DMS53 treated with DMSO at 0.1 percent for 48 hours (cell line): ENCODE data around the gene OTOF.

Source experiments
- DNase-seq: peaks from one replicate; lab custom pipeline; 2025; ENCODE audit not compliant: unreplicated experiment; lab: John Stamatoyannopoulos, UW

OTOF gene

DNA sequence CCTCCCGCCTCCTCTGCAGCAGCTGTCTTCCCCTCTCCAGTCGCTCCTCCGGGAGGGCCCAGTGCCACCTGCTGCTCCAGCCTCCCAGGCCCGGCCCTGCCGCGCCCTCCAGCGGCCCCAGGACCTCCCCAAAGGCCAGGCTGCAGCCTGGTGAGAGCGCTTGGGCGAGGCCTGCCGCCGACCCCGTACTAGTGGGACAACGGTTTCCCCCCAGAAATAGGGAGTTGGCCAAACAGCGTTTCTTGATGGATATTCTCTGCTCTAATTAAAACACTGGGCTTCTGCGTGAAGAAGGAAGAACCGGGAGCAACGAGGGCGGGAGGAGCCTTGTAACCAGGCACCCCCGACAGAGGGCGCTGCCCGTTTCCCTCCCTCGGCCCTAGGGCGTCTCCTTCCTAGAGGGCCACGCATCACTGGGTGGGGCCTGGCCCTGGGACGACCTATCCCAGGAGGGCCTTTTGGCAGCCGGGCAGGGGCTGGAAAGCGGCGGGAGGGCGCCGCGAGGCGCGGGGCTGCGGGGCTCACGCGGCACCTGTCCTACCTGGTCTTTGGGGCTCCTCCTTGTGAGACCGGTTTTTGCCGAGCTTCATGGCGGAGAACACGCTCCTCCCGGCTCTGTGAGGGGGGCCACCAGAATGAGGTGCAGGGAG is 25.4 kb upstream of the OTOF start:
- DNase-seq = peak; percentile 66

DNA sequence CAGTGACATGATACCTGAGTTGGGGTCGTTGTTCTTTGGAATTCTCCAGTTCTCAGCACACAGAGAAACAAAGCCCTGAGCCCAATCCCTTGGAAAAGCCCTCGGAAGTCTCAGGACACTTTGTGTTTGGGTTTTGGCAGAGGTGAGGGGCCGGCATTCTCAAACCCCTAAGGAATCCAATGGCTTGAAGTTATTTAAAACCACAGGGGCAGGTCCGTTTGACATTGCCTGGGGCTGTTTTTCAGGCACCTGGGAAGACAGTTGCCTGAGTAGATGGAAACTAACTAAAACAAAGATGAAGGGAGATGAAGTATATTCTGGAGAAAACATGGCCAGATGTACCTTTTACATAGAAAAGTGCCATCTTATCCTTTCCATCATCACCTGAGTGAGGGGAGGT is 22.5 kb upstream of the OTOF start:
- DNase-seq = no peak

DNA sequence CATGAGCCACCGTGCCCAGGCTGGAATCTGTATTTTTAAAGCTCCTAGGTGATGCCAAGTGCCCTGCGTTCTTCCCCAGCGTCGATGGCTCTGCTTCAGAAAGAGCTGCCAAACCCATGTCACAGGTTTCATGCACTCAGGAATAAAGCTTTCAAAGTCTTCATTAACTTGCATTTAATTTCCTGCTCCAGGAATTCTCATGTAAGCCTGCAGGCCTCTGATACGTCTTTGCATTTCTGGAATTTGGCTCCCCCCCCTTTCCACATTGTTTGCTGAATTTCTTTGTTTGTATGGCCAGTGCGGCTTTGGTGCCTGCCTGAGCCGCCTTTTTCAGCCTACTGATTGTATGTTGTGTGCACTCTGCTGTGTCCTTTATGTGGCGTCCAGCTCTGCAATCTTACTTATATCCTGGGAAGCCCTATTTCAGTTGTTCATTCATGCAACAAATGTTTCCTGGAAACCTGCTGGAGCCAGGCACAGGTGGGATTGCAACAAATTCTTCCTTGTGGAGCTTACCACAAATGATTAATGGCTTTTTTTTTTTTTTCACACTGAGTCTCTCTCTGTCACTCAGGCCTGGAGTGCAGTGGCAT is 17.9 kb upstream of the OTOF start:
- no peak for DNase-seq

DNA sequence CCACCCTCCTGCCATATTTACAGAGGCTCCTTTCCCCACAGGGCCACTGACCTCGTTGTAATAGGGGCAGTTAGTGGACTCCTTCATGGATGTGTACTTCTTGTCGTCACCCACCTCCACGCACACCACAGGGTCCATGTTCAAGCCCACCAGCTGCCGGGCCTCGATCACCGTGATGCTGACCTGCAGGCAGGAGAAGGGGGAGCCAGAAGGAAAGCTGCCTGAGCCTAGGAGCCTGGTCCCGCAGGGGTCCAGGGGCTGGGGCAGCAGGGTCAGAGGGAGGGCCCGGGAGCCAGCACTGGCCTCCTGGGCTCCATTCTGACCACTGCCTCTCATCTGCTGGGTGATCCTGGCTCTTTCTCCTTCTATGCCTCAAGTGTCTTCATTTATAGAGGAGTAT is 17.0 kb upstream of the OTOF start:
- DNase-seq = no peak

DNA sequence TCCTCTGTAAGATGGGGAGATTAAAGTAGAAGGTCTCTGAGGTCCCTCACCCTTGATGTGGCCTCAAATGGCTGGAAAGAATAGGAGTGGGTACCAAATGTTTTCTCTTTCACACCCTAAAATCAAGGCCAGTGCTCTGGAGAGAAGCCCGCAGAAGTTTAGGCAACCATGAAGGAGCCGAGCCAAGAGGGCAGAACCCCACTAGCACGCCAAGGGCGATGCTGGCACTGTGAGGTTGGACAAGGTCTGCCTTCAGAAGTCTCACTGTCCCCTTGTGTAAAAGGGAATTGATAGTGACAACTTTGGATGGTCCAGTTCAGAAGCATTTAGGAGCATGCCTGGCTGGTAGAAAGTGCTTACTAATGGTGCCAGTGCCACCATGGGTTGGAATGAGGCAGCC is 16.3 kb upstream of the OTOF start:
- DNase-seq = no peak

DNA sequence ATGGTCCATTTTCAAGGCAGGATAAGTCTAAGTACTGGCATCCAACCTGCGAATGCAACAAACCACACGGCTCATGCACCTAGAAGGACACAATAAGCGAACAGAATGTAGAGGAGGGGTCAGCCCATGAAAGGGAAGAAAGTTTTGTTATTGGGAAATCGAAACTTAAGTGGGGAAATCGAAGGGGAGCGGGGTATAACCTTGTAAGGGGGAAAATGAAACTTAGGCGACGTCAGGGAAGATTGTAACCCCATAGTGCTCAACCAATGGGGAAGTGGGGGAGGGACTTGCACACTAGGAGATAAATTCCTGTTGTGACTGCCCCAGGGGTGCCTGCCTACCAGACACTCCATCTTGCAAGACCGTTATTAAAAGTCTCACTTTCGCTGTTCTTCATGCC is 15.6 kb upstream of the OTOF start:
- no peak for DNase-seq

DNA sequence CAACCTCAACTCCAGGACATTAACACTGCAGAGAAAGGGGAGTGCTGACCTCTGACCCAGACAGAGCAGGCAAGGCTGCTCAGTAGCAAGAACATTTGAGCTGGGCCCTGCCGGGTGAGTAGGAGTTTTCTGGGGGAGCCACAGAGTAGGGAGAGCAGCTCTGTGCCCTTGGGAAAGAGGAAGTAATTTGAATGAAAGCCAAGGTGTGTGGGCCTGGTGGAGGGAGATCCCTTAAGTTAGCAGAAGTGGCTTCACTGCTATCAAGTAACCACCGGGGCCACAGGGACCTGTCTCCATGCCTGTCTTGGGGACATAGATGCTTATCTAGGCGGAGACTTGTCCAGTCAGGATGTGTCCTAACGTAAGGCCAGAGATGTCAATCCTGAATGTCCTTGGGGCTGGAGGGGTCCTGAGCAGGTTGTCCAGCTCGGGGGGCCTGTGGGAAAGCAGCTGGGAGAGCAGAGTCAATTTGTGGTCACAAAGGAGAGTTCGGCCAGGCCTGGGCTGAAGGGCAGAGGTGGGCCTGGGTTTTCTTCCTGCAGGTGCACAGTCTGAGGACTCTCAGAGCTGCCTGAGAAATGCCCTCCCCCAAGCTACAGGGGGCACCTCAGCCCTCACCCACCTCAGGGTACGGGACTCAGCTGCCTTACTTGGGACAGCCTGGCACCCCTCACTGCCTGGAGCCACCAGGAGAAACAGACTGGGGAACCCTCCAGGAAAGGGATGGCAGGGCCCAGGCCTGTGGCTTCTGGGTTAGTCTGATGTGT is 15.0 kb upstream of the OTOF start:
- no peak for DNase-seq

DNA sequence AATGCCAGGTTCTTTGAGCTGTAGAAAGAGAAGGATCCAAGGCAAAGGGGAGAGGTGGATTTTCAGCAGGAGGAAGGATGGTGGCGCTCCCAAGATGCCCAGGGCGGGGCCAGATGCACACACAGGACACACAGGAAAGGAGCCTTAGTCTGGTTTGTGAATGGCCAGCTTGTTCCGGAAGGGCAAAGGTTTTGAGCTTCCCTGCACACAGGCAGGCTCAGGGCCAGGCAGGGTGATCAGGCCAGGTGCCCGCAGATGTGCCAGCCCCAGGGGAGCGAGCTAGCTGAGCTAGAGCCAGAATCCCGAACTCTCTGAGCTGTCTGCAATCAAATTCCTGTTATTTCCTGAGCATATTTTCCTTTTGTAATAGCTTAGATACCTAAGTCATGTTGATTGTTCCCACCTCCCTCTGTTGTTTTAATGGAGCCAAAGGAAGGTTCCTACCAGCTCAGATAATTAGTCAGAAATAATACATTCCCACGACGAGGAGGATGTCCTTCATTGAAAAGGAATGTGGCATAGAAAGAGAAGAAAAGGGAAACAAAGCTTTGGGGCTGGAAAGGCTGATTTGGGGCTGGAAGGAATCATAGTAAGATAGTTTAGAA is 13.7 kb upstream of the OTOF start:
- no peak for DNase-seq

DNA sequence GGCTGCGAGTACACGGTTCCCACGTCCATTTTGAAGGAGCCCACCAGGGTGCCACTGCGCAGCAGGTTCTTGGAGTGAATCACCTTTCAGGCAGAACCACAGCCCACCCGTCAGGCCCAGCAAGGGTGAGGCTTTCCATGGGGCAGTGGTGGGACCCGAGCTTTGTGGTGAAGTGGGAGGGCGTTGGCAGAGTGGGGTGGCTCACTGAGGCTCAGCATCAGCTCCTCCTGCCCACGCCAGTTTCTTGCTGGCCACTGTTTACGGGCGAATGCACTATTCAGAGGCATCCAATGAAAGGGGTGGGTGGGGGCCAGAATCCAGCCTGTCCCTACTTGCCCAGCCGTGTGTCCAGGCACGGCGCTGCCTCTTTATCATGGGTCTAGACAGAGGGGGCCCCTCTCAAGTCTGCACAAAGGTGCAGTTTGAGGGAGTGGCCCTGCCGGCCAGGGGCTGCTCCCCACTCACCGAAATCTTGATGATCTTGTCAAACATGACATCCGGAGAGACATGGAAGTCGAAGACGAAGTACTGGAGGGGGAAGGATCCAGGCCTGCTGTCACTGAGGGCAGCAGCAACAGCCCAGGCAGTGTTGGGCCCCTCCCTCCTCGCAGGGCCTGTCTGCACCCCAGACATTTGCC is 11.4 kb upstream of the OTOF start:
- DNase-seq = no peak

DNA sequence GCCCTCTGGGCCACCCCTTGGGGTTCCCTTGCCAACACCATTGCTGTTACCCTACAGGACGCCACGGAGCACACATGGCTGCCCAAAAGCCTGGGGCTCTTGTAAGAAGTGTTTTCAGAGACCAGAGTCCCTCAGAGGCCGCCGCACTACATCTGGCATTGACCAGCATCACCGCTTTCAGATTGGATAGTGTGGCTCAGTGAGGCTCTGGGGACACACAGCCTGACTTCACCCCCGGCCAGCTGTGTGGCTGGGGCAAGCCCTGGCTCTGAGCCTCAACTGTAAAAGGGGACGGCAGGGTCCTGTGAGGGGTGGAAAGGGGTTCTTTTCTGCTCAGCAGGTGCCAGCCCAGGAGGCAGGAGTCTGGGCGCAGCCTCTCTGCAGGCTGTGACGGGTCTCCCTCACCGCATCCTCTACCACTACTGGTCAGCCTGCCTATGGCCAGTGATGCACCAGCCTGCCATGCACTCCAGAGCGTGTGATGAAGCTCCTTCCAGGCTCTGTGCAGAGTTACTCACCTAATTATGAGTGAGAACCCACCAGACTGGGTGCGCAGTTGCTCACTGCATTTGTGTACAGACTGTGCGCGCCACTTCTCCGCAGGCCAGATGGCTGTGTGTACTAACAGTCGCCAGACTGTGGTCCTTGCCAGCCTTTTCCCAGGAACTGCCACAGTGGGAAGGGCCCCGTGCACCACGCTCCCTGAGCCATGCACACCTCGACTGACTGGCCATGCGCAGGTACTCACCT is 10.7 kb upstream of the OTOF start:
- DNase-seq = no peak

DNA sequence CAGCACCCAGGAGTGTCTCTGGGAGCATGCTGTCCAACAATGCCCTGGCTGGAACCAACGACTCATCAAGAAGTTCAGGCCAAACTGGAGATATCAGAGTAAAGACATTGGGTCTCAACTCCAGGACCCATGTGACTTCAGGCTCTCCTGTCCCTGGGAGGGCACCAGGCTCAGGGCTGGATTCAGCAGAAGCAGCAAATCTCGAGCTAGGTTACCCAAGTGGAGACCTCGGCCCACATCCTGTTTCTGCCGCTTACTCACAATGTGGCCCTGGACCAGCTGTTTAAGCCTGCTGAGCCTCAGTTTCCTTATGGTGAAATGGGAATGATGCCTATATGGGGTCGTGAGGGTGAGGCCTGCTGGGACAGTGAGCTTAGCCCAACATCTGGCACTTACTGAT is 9.3 kb upstream of the OTOF start:
- DNase-seq = no peak

DNA sequence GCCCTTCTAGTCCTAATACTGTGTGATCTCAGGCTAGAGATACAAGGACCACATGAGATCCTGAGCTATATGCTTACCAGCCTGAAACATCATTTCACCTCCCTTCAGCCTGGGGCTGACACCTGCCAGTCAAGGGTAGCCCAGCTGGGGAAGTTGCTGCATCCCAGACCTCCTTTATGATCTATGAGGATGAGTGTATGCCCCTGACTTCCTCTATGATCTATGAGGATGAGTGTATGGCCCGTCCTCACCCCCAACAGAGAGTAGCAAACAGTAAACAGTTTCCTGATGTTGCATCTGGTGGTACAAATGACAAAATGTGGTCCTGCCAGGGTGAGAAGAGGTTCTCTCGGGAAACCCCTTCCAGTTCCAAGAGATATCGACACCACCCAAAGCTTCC is 8.9 kb upstream of the OTOF start:
- DNase-seq = no peak

DNA sequence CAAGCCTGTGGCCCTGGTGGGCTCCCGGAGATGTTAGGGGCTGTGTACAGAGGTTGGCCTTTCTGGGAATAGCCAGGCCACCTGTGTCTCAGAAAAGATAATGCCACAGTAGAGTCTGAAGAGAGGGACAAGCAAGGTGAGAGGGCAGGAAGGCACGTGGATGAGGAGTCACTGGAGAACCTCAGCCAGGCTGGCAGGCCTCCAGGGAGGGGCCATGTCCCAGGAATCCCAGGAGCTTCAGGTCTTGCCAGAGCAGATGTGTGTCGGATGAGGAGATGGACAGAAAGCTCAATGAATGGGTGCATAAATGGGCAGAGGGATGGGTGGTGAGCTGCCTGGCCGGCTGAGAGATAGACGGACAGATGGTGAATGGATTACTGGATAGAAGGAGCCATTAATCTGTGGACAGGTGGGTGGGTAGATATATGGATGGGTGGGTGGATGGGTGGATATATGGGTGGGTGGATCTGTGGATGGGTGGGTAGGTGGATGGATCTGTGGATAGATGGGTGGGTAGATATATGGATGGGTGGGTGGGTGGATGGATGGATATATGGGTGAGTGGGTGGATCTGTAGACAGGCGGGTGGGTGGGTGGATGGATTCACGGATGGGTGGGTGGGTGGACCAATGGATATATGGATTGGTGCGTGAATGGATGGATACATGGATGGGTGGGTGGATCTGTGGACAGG is 7.9 kb upstream of the OTOF start:
- DNase-seq = no peak

DNA sequence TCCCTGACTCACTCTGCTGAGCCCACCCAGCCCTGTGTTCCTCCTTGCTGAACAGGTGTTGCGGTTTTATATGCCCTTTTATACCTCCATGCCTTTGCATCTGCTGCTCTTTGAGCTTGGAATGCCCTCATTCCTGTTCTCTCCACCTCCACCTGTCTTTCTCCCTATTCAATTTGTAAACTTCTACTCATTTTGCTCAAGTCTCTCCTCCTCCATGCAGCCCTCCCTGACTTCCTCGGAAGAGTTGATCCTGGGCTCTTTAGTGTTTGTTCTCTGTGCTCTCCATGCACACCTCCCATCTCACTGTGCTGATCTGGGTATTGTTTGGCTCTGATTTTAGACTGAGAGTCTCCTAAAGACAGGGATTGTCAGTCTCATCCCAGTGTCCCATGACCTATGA is 7.2 kb upstream of the OTOF start:
- DNase-seq = no peak

DNA sequence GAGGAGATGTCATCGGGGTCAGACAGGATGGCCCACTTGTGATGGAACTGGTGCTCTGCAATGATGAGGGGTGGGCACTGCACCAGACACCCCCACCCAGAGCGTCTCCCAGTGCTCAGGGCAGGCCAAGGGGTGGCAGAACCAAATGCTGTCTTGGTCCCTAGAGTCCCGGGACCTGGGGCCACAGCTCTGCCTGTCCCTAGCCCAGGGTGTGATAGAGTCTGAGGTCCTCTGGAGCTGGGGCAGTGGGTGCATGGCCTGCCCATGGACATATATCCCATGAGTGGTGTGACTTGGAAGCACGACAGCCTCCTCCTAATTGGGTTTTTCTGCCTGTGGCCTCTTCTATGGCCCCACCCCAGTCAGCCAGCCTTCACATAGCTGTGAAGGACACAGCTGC is 6.7 kb upstream of the OTOF start:
- DNase-seq = no peak

DNA sequence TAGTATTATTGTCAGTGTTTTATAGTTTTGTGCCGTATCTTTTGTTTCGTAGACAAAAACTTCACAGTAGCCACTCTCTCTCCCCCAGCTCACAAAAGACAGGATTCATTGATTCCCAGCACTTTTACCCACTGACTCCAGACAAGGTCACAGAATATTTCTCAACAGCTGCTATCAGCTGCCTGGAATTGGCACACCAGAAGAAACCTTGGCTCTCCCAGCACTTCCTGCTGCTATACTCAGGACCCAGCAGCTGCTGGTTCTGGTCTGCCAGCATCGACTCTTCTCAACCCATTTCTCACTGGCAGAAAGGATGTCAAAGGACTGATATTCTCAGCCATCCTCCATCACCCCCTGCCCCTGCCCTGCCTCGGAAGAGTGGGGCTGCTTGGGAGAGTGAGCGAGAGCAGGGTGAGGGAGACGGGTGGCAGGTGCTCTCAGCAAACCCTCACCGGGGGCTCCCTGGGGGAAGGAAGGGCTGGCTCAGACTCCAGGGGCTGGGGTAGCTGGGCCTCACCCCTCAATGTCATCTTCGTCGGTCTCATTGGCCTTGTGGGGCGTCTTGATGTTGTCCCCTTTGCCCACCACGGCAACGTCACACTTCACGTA is 6.1 kb upstream of the OTOF start:
- DNase-seq = no peak

DNA sequence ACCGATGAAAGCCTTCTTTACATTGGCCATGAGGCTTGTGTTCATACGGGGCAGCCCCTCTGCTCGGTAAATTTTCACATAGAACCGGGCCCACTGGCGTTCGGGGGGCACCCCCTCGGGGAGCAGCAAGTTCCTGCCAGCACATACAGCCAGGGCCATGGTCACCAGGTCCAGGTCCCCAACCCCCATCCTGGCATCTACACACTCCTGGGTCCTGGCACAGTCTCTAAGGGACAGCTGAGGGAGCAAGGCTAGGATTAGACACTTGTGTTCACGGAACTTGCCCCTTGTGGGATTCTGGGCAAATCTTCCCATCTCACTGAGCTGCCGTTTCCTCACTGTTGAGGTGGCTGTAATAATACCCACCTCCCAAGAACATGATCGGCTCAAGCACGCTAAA is 5.6 kb upstream of the OTOF start:
- no peak for DNase-seq

DNA sequence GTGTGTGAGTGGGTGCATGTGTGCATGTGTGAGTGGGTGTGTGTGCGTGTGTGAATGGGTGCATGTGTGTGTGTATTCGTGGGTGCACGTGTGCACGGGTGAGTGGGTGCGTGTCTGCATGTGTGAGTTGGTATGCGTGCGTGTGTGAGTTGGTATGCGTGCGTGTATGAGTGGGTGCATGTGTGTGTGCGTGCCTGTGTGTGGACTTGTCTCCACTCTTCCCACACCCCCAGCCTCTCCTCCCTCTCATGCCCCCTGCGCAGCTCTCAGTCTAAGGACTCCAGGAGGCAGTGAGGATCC is 5.1 kb upstream of the OTOF start:
- DNase-seq = no peak

DNA sequence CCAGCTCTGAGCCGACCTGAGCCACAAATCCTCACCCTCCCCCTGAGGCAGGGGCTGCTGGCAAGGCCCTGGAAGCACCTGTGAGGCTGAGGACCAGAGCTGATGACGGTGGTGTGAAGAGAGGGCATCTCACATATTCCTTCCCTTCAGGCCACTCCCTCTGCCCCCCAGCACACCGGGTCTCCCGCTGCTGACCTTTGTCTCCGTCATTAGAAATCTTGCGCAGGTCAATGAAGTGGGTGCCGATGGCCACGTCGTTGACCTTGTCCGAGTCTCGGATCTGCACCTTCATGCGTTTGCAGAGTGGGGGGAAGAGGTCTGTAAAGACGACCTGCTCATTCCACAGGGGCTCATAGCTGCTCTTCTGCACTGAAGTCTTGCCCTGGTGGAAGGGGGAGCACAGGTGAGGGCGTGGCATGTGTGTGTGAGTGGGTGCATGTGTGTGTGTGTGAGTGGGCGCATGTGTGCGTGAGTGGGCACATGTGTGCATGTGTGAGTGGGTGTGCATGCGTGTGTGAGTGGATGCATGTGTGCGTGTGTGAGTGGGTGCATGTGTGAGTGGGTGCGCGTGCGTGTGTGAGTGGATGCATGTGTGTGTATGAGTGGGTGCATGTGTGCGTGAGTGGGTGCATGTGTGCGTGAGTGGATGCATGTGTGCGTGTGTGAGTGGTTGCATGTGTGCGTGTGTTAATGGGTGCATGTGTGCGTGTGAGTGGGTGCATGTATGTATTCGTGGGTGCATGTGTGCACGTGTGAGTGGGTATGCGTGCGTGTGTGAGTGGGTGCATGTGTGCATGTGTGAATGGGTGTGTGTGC is 4.5 kb upstream of the OTOF start:
- DNase-seq = no peak
